Smooth muscle cell (in vitro differentiated cells): ENCODE results near the gene ANKRD28. TPM values are rescaled to one million over a fixed set of nuclear protein-coding genes. Genes with fewer than 3 reads are reported as not detected.
A peak's percentile ranks its signal among the peaks of the same experiment; 100 is the strongest.

ENCODE experiments used
- DNase-seq: peaks from one replicate; lab custom pipeline; 2025; ENCODE audit not compliant: unreplicated experiment; lab: John Stamatoyannopoulos, UW
- H2AFZ ChIP-seq: fragments of 200-600 bp; sonication (generic); 2 replicates; pipeline ENCODE4 v1.6.0; 2016; ENCODE audit warnings: antibody characterized with exemption, low read depth, mild to moderate bottlenecking
- H3F3A ChIP-seq: fragments of 200-600 bp; sonication (generic); 2 replicates; pipeline ENCODE4 v1.6.0; 2017; ENCODE audit warnings: antibody characterized with exemption, low read depth
- H3K27ac ChIP-seq: fragments of 200-600 bp; sonication (generic); 2 replicates; pipeline ENCODE4 v1.5.1; 2016; ENCODE audit warnings: low read depth, mild to moderate bottlenecking
- H3K27me3 ChIP-seq: fragments of 200-600 bp; sonication (generic); 2 replicates; pipeline ENCODE4 v1.6.1; 2016; ENCODE audit warnings: low read depth, mild to moderate bottlenecking
- H3K36me3 ChIP-seq: fragments of 200-600 bp; sonication (generic); 2 replicates; pipeline ENCODE4 v1.5.1; 2016; ENCODE audit warnings: low read depth
- H3K4me1 ChIP-seq: fragments of 200-600 bp; sonication (generic); 2 replicates; pipeline ENCODE4 v1.5.1; 2016; ENCODE audit warnings: low read depth
- H3K4me2 ChIP-seq: fragments of 200-600 bp; sonication (generic); 2 replicates; pipeline ENCODE4 v1.6.0; 2016; ENCODE audit warnings: mild to moderate bottlenecking
- H3K4me3 ChIP-seq: fragments of 200-600 bp; sonication (generic); 2 replicates; pipeline ENCODE4 v1.5.1; 2016; ENCODE audit warnings: mild to moderate bottlenecking
- H3K79me2 ChIP-seq: fragments of 200-600 bp; sonication (generic); 2 replicates; pipeline ENCODE4 v1.6.0; 2016; ENCODE audit warnings: low read depth, mild to moderate bottlenecking
- H3K9ac ChIP-seq: fragments of 200-600 bp; sonication (generic); 2 replicates; pipeline ENCODE4 v1.6.0; 2016; ENCODE audit warnings: low read depth
- H3K9me3 ChIP-seq: fragments of 200-600 bp; sonication (generic); replicated peaks from 2 replicates; pipeline ENCODE4 v1.5.1; 2016; ENCODE audit warnings: low read depth
- H4K20me1 ChIP-seq: fragments of 200-600 bp; sonication (generic); 2 replicates; pipeline ENCODE4 v1.6.0; 2016; ENCODE audit warnings: low read depth
- CTCF ChIP-seq: fragments of 200-600 bp; sonication (generic); IDR thresholded peaks from 2 replicates; pipeline ENCODE4 v1.5.1; 2017; ENCODE audit warnings: borderline replicate concordance, mild to moderate bottlenecking, antibody characterized with exemption; ENCODE audit not compliant: insufficient read depth, poor library complexity, severe bottlenecking
- WGBS: methylation state at CpG from one replicate; pipeline ENCODE4 v1.1.7; 2016; ENCODE audit warnings: low lambda C conversion rate; 5-methylcytosine and 5-hydroxymethylcytosine counted together
- polyA plus RNA-seq: library from polyadenylated mRNA; unstranded; fragments of >200 nt; fragmentation: Nextera tagmentation; extraction: Ambion mirVana; gene quantifications from 2 replicates; pipeline ENCODE4 v1.2.1, GENCODE V29; 2016
- total RNA-seq: library from RNA; depleted of rRNA; stranded (reverse); fragments of >200 nt; gene quantifications from 2 replicates; pipeline ENCODE4 v1.2.3, GENCODE V29; 2014

The ANKRD28 gene
- total and polyA plus RNA-seq, 2 experiments from 2014 or later = 11.8 to 35.7 TPM

GRCh38 chr3:15711281-15711680, 86.5 kb downstream of the ANKRD28 start:
- no peaks in the 10 kb centered on the region for H3K4me1 ChIP-seq
- H3K79me2 ChIP-seq = no peaks in the 10 kb centered on the region
- H3K27me3 ChIP-seq = no peaks in the 10 kb centered on the region
- peaks cover 25% of the 10 kb centered on the region for H3K36me3 ChIP-seq
- no peak overlapping the region for H3K9ac ChIP-seq
- H3K27ac ChIP-seq = no peak overlapping the region
- no peak for DNase-seq
- H4K20me1 ChIP-seq = no peaks in the 10 kb centered on the region
- no peaks in the 10 kb centered on the region for H3F3A ChIP-seq
- H3K4me2 ChIP-seq = no peak overlapping the region
- H2AFZ ChIP-seq = no peak overlapping the region
- no peaks in the 10 kb centered on the region for H3K9me3 ChIP-seq
- H3K4me3 ChIP-seq = no peak overlapping the region
- no peak for TF ChIP-seq CTCF

GRCh38 chr3:15708882-15709677, 88.7 kb downstream of the ANKRD28 start:
- no peaks in the 10 kb centered on the region for H3K27me3 ChIP-seq
- H3K4me3 ChIP-seq = no peak overlapping the region
- H3K4me1 ChIP-seq = no peaks in the 10 kb centered on the region
- H3K27ac ChIP-seq = peak overlapping the region; percentile 76
- no peaks in the 10 kb centered on the region for H3K79me2 ChIP-seq
- H3K9ac ChIP-seq = peak overlapping the region; percentile 13
- peak overlapping the region; percentile 29 for H3K4me2 ChIP-seq
- peaks cover 25% of the 10 kb centered on the region for H3K36me3 ChIP-seq
- no peak for TF ChIP-seq CTCF
- DNase-seq = no peak
- H3K9me3 ChIP-seq = no peaks in the 10 kb centered on the region
- H3F3A ChIP-seq = no peaks in the 10 kb centered on the region
- no peaks in the 10 kb centered on the region for H4K20me1 ChIP-seq
- H2AFZ ChIP-seq = no peak overlapping the region
- WGBS = 76% methylated on average over 1 of the region's 1 CpG

- Histone ChIP-seq H3K36me3 (peaks cover 22% of the 10 kb centered on the region), H3K79me2 (no peaks in the 10 kb centered on the region), H3K4me3 (no peak overlapping the region), H3K9ac (no peak overlapping the region), H3K4me1 (no peaks in the 10 kb centered on the region), H3K4me2 (no peak overlapping the region), H2AFZ (no peak overlapping the region), H3K27ac (no peak overlapping the region), H3K27me3 (no peaks in the 10 kb centered on the region), H3K9me3 (no peaks in the 10 kb centered on the region), H3F3A (no peaks in the 10 kb centered on the region), H4K20me1 (no peaks in the 10 kb centered on the region)
- WGBS = 57% methylated on average over 1 of the region's 1 CpG
- no peak for DNase-seq
- no peak for TF ChIP-seq CTCF
Measured at GRCh38 chr3:15707779-15708178, 90.0 kb downstream of the ANKRD28 start.

- H3K27ac ChIP-seq = no peak overlapping the region
- no peaks in the 10 kb centered on the region for H3K27me3 ChIP-seq
- H2AFZ ChIP-seq = no peak overlapping the region
- WGBS = 100% methylated on average over 2 of the region's 2 CpGs
- DNase-seq = no peak
- no peak overlapping the region for H3K4me3 ChIP-seq
- no peaks in the 10 kb centered on the region for H3F3A ChIP-seq
- H3K9me3 ChIP-seq = no peaks in the 10 kb centered on the region
- H3K9ac ChIP-seq = no peak overlapping the region
- no peaks in the 10 kb centered on the region for H3K79me2 ChIP-seq
- H3K36me3 ChIP-seq = peaks cover 12% of the 10 kb centered on the region
- no peaks in the 10 kb centered on the region for H4K20me1 ChIP-seq
- H3K4me1 ChIP-seq = no peaks in the 10 kb centered on the region
- TF ChIP-seq CTCF = no peak
- H3K4me2 ChIP-seq = no peak overlapping the region
Measured at GRCh38 chr3:15703346-15703745, 94.4 kb downstream of the ANKRD28 start.
